HG03097 (cell line): ENCODE measurements around the gene RLIM.

Experiments
- ATAC-seq: cut with Tn5 transposase; IDR thresholded peaks from one replicate; pipeline ENCODE4 v1.9.1; 2021; ENCODE audit not compliant: unreplicated experiment, low FRiP score

RLIM gene

GRCh38 chrX:74540635-74541249 is 73.7 kb downstream of the RLIM start:
- no peak for ATAC-seq

- ATAC-seq = no peak
These were observed 77.5 kb downstream of the RLIM start for GRCh38 chrX:74536832-74537371.

- ATAC-seq = peak; percentile 50
These were observed 78.1 kb downstream of the RLIM start for GRCh38 chrX:74536152-74536831.

- ATAC-seq = no peak
These were observed 78.8 kb downstream of the RLIM start for GRCh38 chrX:74535408-74536151.
